HepG2 (cell line): ENCODE measurements around the gene RPL3.

ENCODE experiments used
- GABPB1 ChIP-seq: IDR thresholded peaks from 2 replicates; pipeline ENCODE4 v1.6.1; 2016; ENCODE audit warnings: mild to moderate bottlenecking, missing genetic modification reagents, moderate library complexity, missing compliant biosample characterization
- IKZF1 ChIP-seq: fragments of 450-650 bp; IDR thresholded peaks from 2 replicates; pipeline ENCODE4 v1.7.1; 2016
- KDM3A ChIP-seq: IDR thresholded peaks from 2 replicates; pipeline ENCODE4 v1.6.1; 2018; ENCODE audit warnings: low read depth, missing compliant biosample characterization
- RAD21 ChIP-seq: fragments of 450-650 bp; formaldehyde crosslinking; IDR thresholded peaks from 2 replicates; pipeline ENCODE4 v1.5.0; 2020; ENCODE audit warnings: mild to moderate bottlenecking
- RFX5 ChIP-seq: IDR thresholded peaks from 2 replicates; pipeline ENCODE4 v1.6.1; 2011; ENCODE audit warnings: low read depth, low read length, improper control_type of control experiment
- TARDBP ChIP-seq: sonication (generic); formaldehyde crosslinking; IDR thresholded peaks from 2 replicates; pipeline ENCODE4 v1.8.0; 2022; ENCODE audit warnings: mild to moderate bottlenecking, missing genetic modification reagents
- ZNF382 ChIP-seq: sonication (generic); formaldehyde crosslinking; IDR thresholded peaks from 2 replicates; pipeline ENCODE4 v1.5.0; 2020; ENCODE audit warnings: missing genetic modification reagents, mild to moderate bottlenecking, borderline replicate concordance
- ZNF629 ChIP-seq: sonication (generic); formaldehyde crosslinking; conservative IDR thresholded peaks from 2 replicates; pipeline ENCODE4 v1.5.0; 2020; ENCODE audit warnings: missing genetic modification reagents
- TF ChIP-seq, protein P1 (sequence below): sonication (generic); formaldehyde crosslinking; IDR thresholded peaks from 2 replicates; pipeline ENCODE4 v1.5.0; 2020; ENCODE audit warnings: mild to moderate bottlenecking, missing genetic modification reagents, moderate library complexity

DNA sequence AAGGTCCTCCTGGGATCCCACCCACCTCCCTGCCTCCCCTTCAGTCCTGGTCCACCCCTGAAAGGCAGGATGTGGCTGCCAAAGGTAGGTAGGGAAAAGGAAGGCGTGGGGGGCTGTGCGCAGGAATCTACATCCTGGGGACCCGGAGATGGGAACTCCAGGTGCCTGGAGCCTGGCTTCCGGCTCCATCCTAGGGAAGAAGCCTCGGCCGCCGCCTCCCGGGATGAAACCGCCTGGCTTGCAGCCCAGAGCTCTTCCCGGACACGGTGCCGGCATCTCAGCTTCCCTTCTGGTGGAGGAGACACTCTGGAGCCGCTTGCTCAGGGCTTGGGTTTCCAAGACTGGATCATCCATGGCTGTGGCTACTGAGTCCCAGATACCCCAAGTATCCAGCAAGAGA, 41.4 kb downstream of the RPL3 start:
- no peak for TF ChIP-seq IKZF1
- TF ChIP-seq GABPB1, result no peak
- TF ChIP-seq, protein P1, sequence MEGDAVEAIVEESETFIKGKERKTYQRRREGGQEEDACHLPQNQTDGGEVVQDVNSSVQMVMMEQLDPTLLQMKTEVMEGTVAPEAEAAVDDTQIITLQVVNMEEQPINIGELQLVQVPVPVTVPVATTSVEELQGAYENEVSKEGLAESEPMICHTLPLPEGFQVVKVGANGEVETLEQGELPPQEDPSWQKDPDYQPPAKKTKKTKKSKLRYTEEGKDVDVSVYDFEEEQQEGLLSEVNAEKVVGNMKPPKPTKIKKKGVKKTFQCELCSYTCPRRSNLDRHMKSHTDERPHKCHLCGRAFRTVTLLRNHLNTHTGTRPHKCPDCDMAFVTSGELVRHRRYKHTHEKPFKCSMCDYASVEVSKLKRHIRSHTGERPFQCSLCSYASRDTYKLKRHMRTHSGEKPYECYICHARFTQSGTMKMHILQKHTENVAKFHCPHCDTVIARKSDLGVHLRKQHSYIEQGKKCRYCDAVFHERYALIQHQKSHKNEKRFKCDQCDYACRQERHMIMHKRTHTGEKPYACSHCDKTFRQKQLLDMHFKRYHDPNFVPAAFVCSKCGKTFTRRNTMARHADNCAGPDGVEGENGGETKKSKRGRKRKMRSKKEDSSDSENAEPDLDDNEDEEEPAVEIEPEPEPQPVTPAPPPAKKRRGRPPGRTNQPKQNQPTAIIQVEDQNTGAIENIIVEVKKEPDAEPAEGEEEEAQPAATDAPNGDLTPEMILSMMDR, result no peak
- no peak for TF ChIP-seq ZNF629 (CRISPR knock-in tag)
- no peak for TF ChIP-seq TARDBP (CRISPR knock-in tag)
- TF ChIP-seq KDM3A (CRISPR knock-in tag), result no peak
- no peak for TF ChIP-seq ZNF382 (CRISPR knock-in tag)
- TF ChIP-seq RAD21 (CRISPR knock-in tag), result no peak
- TF ChIP-seq RFX5, result no peak
